Transverse colon (tissue), 4 donors: ENCODE results near the gene NUMB. TPM values are rescaled to one million over a fixed set of nuclear protein-coding genes. Genes with fewer than 3 reads are reported as not detected.

Experiments
- DNase-seq: peaks from one replicate; pipeline ENCODE4 v3.0.0-alpha.2; 2019
- H3K27ac ChIP-seq, 4 donors: fragments of 200-600 bp; sonication (generic); 2 replicates each; pipeline ENCODE4 v1.5.1; 2016 to 2018; ENCODE audit warnings: inconsistent platforms in 4 of 4
- H3K27me3 ChIP-seq: fragments of 200-600 bp; sonication (generic); 2 replicates; pipeline ENCODE4 v1.5.1; 2017; ENCODE audit warnings: inconsistent platforms
- H3K36me3 ChIP-seq, 4 donors: fragments of 200-600 bp; sonication (generic); 2 replicates each; pipeline ENCODE4 v1.5.1; 2017 to 2019; ENCODE audit warnings: inconsistent platforms in 4 of 4
- H3K4me1 ChIP-seq, 4 donors: fragments of 200-600 bp; sonication (generic); 2 replicates each; pipeline ENCODE4 v1.5.1; 2017 to 2020; ENCODE audit warnings: inconsistent platforms in 4 of 4
- H3K4me3 ChIP-seq, 4 donors: fragments of 200-600 bp; sonication (generic); 1 replicate in 1 of 4; 2 replicates in 3 of 4; pipeline versions ENCODE4 v1.5.1 to v1.6.1; 2017 to 2019; ENCODE audit warnings: inconsistent platforms in 4 of 4
- H3K9me3 ChIP-seq, 2 donors: fragments of 200-600 bp; sonication (generic); 2 replicates each; pipeline ENCODE4 v1.5.1; 2017 to 2019; ENCODE audit warnings: inconsistent platforms in 2 of 2
- EP300 ChIP-seq: sonication (generic); formaldehyde crosslinking; IDR thresholded peaks from one replicate; pipeline ENCODE4 v1.6.1; 2017; ENCODE audit warnings: antibody characterized with exemption, low read depth
- POLR2A ChIP-seq: fragments of 450-650 bp; IDR thresholded peaks from one replicate; pipeline ENCODE4 v1.6.1; 2016; ENCODE audit warnings: antibody characterized with exemption, mild to moderate bottlenecking, moderate library complexity
- POLR2AphosphoS5 ChIP-seq, 3 donors: sonication (generic); formaldehyde crosslinking; IDR thresholded peaks; one replicate each; pipeline ENCODE4 v1.6.1; 2016; ENCODE audit warnings: antibody characterized with exemption in 3 of 3
- WGBS, 2 donors: methylation state at CpG; one replicate each; pipeline ENCODE4 v1.1.5; 2018; ENCODE audit warnings: low coverage in 1 of 2; 5-methylcytosine and 5-hydroxymethylcytosine counted together
- in situ Hi-C, 4 donors: fragments of 200-750 bp; cut with MboI; loops; one replicate each; pipeline versions ENCODE4 v1.15.0 to v1.15.1; 2017; ENCODE audit warnings: low sequenced_read_pairs in 3 of 4, low pct_ligation_motif_present in 1 of 4, low pct_unique_long_range_greater_than_20kb in 1 of 4
- intact Hi-C: fragments of 100-400 bp; cut with DNase I; formaldehyde crosslinking; loops from one replicate; pipeline ENCODE4 v1.15.1; 2023; ENCODE audit warnings: low total_unique reads
- total RNA-seq, 4 donors: library from RNA; depleted of rRNA; stranded (reverse); fragments of >200 nt; gene quantifications; one replicate each; pipeline ENCODE4 v1.1.0, GENCODE V29; 2016
- TF ChIP-seq, protein P1 (sequence below), 5 experiments: fragments of 200-600 bp in 3 of 5; fragments of 450-650 bp in 2 of 5; sonication (generic) in 3 of 5; IDR thresholded peaks; 1 replicate in 2 of 5; 2 replicates in 3 of 5; pipeline ENCODE4 v1.5.1; 2016 to 2017; ENCODE audit warnings: antibody characterized with exemption in 5 of 5, inconsistent platforms in 3 of 5, mild to moderate bottlenecking in 2 of 5, moderate library complexity in 1 of 5

The NUMB gene
- total RNA-seq, 4 donors from 2014 or later, result 64.7 to 117 (median 103) TPM

- intact Hi-C loops, result no loop called here
- Histone ChIP-seq H3K9me3 (no peaks in the 10 kb centered on the region), H3K27me3 (no peaks in the 10 kb centered on the region), H3K27ac (no peak overlapping the region), H3K36me3 (peaks cover 0 to 4% (median 0%) of the 10 kb centered on the region in 4 donors), H3K4me3 (no peak overlapping the region), H3K4me1 (peaks cover 0 to 24% (median 12%) of the 10 kb centered on the region in 4 donors)
- no peak for TF ChIP-seq POLR2AphosphoS5 (IDR thresholded peaks at IDR 0.05)
- TF ChIP-seq EP300, result no peak
- TF ChIP-seq, protein P1, sequence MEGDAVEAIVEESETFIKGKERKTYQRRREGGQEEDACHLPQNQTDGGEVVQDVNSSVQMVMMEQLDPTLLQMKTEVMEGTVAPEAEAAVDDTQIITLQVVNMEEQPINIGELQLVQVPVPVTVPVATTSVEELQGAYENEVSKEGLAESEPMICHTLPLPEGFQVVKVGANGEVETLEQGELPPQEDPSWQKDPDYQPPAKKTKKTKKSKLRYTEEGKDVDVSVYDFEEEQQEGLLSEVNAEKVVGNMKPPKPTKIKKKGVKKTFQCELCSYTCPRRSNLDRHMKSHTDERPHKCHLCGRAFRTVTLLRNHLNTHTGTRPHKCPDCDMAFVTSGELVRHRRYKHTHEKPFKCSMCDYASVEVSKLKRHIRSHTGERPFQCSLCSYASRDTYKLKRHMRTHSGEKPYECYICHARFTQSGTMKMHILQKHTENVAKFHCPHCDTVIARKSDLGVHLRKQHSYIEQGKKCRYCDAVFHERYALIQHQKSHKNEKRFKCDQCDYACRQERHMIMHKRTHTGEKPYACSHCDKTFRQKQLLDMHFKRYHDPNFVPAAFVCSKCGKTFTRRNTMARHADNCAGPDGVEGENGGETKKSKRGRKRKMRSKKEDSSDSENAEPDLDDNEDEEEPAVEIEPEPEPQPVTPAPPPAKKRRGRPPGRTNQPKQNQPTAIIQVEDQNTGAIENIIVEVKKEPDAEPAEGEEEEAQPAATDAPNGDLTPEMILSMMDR (IDR thresholded peaks at IDR 0.05), result no peak
- TF ChIP-seq POLR2A, result no peak
- in situ Hi-C loops, result no loop called here
- DNase-seq, result no peak
- 92 to 100% methylated on average over 1 of the region's 1 CpG for WGBS, 2 donors
Measured at GRCh38 chr14:73325630-73326299, 132.6 kb downstream of the NUMB start.

GRCh38 chr14:73325063-73325462 lies 133.3 kb downstream of the NUMB start:
- intact Hi-C loops (no loop called here), in situ Hi-C loops (no loop called here)
- 83 to 97% methylated on average over 1 of the region's 1 CpG for WGBS, 2 donors
- no peak for TF ChIP-seq POLR2AphosphoS5 (IDR thresholded peaks at IDR 0.05)
- TF ChIP-seq, protein P1 (IDR thresholded peaks at IDR 0.05), result no peak
- no peak for TF ChIP-seq EP300
- TF ChIP-seq POLR2A, result no peak
- H3K4me3 ChIP-seq, result no peak overlapping the region
- no peak for DNase-seq
- H3K4me1 ChIP-seq, result peaks cover 0 to 24% (median 12%) of the 10 kb centered on the region in 4 donors
- no peaks in the 10 kb centered on the region for H3K9me3 ChIP-seq
- H3K27ac ChIP-seq, result no peak overlapping the region
- H3K27me3 ChIP-seq, result no peaks in the 10 kb centered on the region
- peaks cover 0 to 4% (median 0%) of the 10 kb centered on the region in 4 donors for H3K36me3 ChIP-seq

- H3K4me3 ChIP-seq, result no peak overlapping the region
- no peaks in the 10 kb centered on the region for H3K27me3 ChIP-seq
- 82 to 100% methylated on average over 1 of the region's 1 CpG for WGBS, 2 donors
- no peak for TF ChIP-seq POLR2A
- no peak for TF ChIP-seq POLR2AphosphoS5 (IDR thresholded peaks at IDR 0.05)
- TF ChIP-seq, protein P1 (IDR thresholded peaks at IDR 0.05), result no peak
- no peak for TF ChIP-seq EP300
- DNase-seq, result no peak
- H3K27ac ChIP-seq, result no peak overlapping the region
- intact Hi-C loops (no loop called here), in situ Hi-C loops (no loop called here)
- H3K36me3 ChIP-seq, result peaks cover 0 to 4% (median 0%) of the 10 kb centered on the region in 4 donors
- H3K9me3 ChIP-seq, result no peaks in the 10 kb centered on the region
- peaks cover 0 to 24% (median 12%) of the 10 kb centered on the region in 4 donors for H3K4me1 ChIP-seq
Measured at GRCh38 chr14:73324533-73324932, 133.8 kb downstream of the NUMB start.

DNA sequence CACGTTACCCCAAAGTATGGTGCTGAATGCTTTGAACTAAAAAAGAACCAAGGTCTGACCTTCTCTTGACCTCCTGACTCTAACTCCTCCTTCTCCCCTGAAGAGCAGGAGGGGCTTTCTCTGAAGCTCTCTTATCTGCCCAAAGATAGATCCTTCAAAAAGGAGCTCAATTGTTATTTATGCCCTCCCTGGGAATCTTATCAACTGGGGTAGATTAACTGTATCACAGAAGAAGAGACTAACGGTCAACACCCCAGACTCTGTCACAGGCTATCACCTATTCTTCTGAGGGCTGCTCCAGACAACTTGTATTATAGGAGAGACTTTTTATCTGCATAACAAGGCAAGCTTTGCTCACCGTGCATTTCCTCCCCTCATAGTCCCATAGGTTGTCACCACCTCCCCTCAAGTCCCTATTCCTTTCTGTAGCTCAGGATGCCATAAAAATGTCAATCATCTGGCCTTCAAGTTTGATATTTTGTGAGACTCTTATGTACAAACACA lies 134.4 kb downstream of the NUMB start:
- no peak overlapping the region for H3K4me3 ChIP-seq
- peaks cover 0 to 24% (median 12%) of the 10 kb centered on the region in 4 donors for H3K4me1 ChIP-seq
- TF ChIP-seq EP300 (no peak), POLR2AphosphoS5 (IDR thresholded peaks at IDR 0.05) (no peak), POLR2A (no peak)
- TF ChIP-seq, protein P1 (IDR thresholded peaks at IDR 0.05), result no peak
- intact Hi-C loops (no loop called here), in situ Hi-C loops (no loop called here)
- no peak for DNase-seq
- H3K27ac ChIP-seq, result no peak overlapping the region
- H3K27me3 ChIP-seq, result no peaks in the 10 kb centered on the region
- WGBS, 2 donors, result 69 to 76% methylated on average over 3 of the region's 3 CpGs
- no peaks in the 10 kb centered on the region for H3K9me3 ChIP-seq
- H3K36me3 ChIP-seq, result peaks cover 0 to 4% (median 0%) of the 10 kb centered on the region in 4 donors
